Sigmoid colon (tissue), 7 donors: ENCODE measurements around the gene PPDPF. TPM values are rescaled to one million over a fixed set of nuclear protein-coding genes. Genes with fewer than 3 reads are reported as not detected.
A peak's percentile ranks its signal among the peaks of the same experiment; 100 is the strongest.

Experiments
- DNase-seq: peaks from one replicate; pipeline ENCODE4 v3.0.0-alpha.2; 2019
- H3K27ac ChIP-seq, 4 donors: fragments of 200-600 bp; sonication (generic); one replicate each; pipeline ENCODE4 v1.5.1; 2016 to 2019; ENCODE audit warnings: mild to moderate bottlenecking in 1 of 4
- H3K27me3 ChIP-seq, 3 donors: fragments of 200-600 bp; sonication (generic); one replicate each; pipeline ENCODE4 v1.5.1; 2019; ENCODE audit warnings: mild to moderate bottlenecking in 1 of 3
- H3K36me3 ChIP-seq, 4 donors: fragments of 200-600 bp; sonication (generic); one replicate each; pipeline ENCODE4 v1.5.1; 2016 to 2019
- H3K4me1 ChIP-seq, 4 donors: fragments of 200-600 bp; sonication (generic); one replicate each; pipeline ENCODE4 v1.5.1; 2017 to 2019
- H3K4me3 ChIP-seq, 4 donors: fragments of 200-600 bp; sonication (generic); one replicate each; pipeline ENCODE4 v1.5.1; 2017 to 2019; ENCODE audit warnings: mild to moderate bottlenecking in 2 of 4, moderate library complexity in 1 of 4
- H3K9me3 ChIP-seq, 4 donors: fragments of 200-600 bp in 3 of 4; sonication (generic) in 3 of 4; one replicate each; pipeline versions ENCODE4 v1.5.1 to v1.6.1; 2013 to 2019
- EP300 ChIP-seq, 4 donors: sonication (generic); formaldehyde crosslinking; IDR thresholded peaks; one replicate each; pipeline ENCODE4 v1.6.1; 2017; ENCODE audit warnings: antibody characterized with exemption in 4 of 4
- POLR2A ChIP-seq, 2 donors: fragments of 450-650 bp; IDR thresholded peaks; one replicate each; pipeline ENCODE4 v1.6.1; 2016; ENCODE audit warnings: antibody characterized with exemption in 2 of 2, mild to moderate bottlenecking in 2 of 2, moderate library complexity in 2 of 2
- POLR2AphosphoS5 ChIP-seq, 4 donors: sonication (generic); formaldehyde crosslinking; IDR thresholded peaks; one replicate each; pipeline ENCODE4 v1.6.1; 2017; ENCODE audit warnings: antibody characterized with exemption in 4 of 4
- WGBS, 2 donors: extraction: QIAGEN DNeasy Blood & Tissue Kit; methylation state at CpG; one replicate each; pipeline ENCODE4 v1.1.7; 2013; 5-methylcytosine and 5-hydroxymethylcytosine counted together
- intact Hi-C: fragments of 100-400 bp; cut with DNase I; formaldehyde crosslinking; loops from one replicate; pipeline ENCODE4 v1.15.1; 2023
- polyA plus RNA-seq, 3 donors: library from polyadenylated mRNA; stranded (reverse); fragments of 200-250 nt; gene quantifications; one replicate each; pipeline ENCODE4 v1.2.3, GENCODE V29; 2013
- total RNA-seq, 4 donors: library from RNA; depleted of rRNA; stranded (reverse); fragments of >200 nt; gene quantifications; one replicate each; pipeline ENCODE4 v1.1.0, GENCODE V29; 2016
- TF ChIP-seq, protein P1 (sequence below), 4 experiments: fragments of 450-650 bp in 3 of 4; fragments of 200-600 bp in 1 of 4; IDR thresholded peaks; one replicate each; pipeline ENCODE4 v1.5.1; 2016 to 2019; ENCODE audit warnings: antibody characterized with exemption in 4 of 4, mild to moderate bottlenecking in 3 of 4, moderate library complexity in 2 of 4
- donor health status: healthy with polysubstance abuse.
- donor health status: Bipolar disorder and iron deficiency.
- donor health status: healthy.

The PPDPF gene, protein sequence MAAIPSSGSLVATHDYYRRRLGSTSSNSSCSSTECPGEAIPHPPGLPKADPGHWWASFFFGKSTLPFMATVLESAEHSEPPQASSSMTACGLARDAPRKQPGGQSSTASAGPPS
- 100 to 1,000 TPM in 3 of 4 donors, 10 to 100 TPM in 1; 82.8 to 244 (median 146) TPM for total RNA-seq
- 1,000 to 10,000 TPM in 2 of 3 donors, 100 to 1,000 TPM in 1; 658 to 1,688 (median 1,153) TPM for polyA plus RNA-seq

DNA sequence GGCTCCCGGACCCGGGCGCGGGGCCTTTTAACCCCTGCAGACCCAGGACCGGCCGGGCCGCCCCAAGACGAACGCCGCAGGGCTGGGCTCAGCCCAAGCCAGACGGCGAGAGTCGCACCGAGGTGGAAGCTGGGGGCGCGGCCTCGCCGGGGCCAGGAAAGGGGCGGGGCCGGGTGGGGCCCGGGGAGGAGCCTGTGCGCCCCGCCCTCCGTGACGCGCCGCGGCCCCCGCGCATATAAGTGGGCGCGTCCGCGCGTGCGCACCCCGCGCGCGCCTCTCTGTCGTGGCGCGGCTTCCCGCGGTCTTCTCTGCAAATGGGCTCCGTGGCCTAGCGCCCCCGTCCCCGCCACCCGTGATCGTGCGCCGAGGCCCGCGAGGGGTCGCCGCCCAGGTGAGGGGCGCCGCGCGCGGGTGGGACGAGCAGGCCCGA, at the start of gene PPDPF:
Gene PPDPF (plus strand): TSS at position 262 of the 430 bp plus-strand sequence. CDS start 544 bp downstream, outside the sequence.
- peak within 1 kb of the TSS; percentile 89 to 98 (median 94) for H3K27ac ChIP-seq
- intact Hi-C loops: loop anchor here (5.0 kb wide), 2 partner anchors 137 to 452 kb away; partner anchors contain the start of gene RTEL1
- peaks cover 0 to 3% (median 0%) of the 10 kb centered on the region in 4 donors for H3K36me3 ChIP-seq
- no peaks in the 10 kb centered on the region for H3K9me3 ChIP-seq
- no peaks in the 10 kb centered on the region for H3K27me3 ChIP-seq
- TF ChIP-seq POLR2AphosphoS5 (IDR thresholded peaks at IDR 0.05): peak; percentile 96 to 99 (median 97)
- TF ChIP-seq, protein P1, sequence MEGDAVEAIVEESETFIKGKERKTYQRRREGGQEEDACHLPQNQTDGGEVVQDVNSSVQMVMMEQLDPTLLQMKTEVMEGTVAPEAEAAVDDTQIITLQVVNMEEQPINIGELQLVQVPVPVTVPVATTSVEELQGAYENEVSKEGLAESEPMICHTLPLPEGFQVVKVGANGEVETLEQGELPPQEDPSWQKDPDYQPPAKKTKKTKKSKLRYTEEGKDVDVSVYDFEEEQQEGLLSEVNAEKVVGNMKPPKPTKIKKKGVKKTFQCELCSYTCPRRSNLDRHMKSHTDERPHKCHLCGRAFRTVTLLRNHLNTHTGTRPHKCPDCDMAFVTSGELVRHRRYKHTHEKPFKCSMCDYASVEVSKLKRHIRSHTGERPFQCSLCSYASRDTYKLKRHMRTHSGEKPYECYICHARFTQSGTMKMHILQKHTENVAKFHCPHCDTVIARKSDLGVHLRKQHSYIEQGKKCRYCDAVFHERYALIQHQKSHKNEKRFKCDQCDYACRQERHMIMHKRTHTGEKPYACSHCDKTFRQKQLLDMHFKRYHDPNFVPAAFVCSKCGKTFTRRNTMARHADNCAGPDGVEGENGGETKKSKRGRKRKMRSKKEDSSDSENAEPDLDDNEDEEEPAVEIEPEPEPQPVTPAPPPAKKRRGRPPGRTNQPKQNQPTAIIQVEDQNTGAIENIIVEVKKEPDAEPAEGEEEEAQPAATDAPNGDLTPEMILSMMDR (IDR thresholded peaks at IDR 0.05): no peak
- no peak for TF ChIP-seq EP300 (IDR thresholded peaks at IDR 0.05)
- TF ChIP-seq POLR2A (IDR thresholded peaks at IDR 0.05): peak in 1 of 2 donors; percentile 58
- 0 to 1% methylated on average over 64 of the region's 64 CpGs for WGBS, 2 donors
- DNase-seq: peak; percentile 91
- H3K4me1 ChIP-seq: peaks cover 0 to 36% (median 28%) of the 10 kb centered on the region in 4 donors
- peak within 1 kb of the TSS; percentile 69 to 97 (median 94) for H3K4me3 ChIP-seq

DNA sequence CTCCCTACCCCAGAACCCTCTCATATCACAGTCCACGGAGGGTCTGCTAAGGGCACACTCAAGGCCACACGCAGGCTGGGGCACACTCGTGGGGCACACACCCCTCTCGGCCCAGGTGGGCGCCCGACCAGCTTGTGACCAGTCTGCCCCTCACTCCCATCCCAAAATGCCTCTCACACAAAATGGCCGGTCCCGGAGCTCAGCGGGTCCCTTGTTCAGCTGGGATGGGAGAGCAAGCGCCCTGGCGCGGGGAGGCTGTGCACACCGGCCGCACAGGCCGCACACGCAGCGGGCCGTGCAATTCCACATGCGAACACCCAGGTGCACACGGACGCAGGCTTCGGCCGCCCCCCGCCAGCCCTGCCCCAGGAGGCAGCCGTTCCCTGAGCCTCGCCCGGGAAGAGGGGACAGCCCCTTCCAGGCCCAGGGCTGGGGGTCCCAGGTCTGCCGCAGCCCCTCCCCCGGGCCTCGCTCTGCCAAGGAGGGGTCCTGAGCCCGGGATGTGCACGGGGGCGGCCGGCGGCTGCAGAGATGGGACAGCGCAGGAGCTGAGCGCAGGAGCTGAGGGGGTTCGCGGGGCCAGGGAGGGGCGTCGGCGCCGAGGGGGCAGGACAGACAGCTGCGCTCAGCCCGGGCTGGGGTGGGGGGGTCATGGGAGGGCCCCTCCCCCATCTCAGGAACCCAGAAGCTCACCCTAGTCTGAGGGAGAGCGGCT, 49.4 kb upstream of the PPDPF start:
- peaks cover 0 to 13% (median 12%) of the 10 kb centered on the region in 4 donors for H3K4me1 ChIP-seq
- intact Hi-C loops: no loop called here
- DNase-seq: no peak
- no peak overlapping the region for H3K27ac ChIP-seq
- no peaks in the 10 kb centered on the region for H3K9me3 ChIP-seq
- peaks cover 30 to 91% (median 60%) of the 10 kb centered on the region in 3 donors for H3K27me3 ChIP-seq
- 11 to 12% methylated on average over 46 of the region's 46 CpGs for WGBS, 2 donors
- no peak overlapping the region for H3K4me3 ChIP-seq
- no peak for TF ChIP-seq POLR2AphosphoS5 (IDR thresholded peaks at IDR 0.05)
- TF ChIP-seq, protein P1 (IDR thresholded peaks at IDR 0.05): no peak
- TF ChIP-seq POLR2A (IDR thresholded peaks at IDR 0.05): no peak
- TF ChIP-seq EP300 (IDR thresholded peaks at IDR 0.05): no peak
- H3K36me3 ChIP-seq: no peaks in the 10 kb centered on the region

DNA sequence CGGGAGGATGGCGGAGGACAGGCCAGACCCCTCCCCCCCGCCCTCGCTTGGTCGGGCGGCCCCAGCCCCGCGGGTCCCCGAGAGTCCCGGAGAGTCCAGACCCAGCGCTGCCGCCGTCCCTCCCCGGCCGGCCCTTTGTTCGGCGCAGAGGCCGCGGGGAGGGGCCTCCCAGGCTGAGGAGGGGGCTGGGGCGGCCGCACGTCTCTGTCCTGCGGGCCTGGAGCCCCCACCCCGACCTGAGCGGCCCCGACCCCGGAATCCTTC, 48.9 kb upstream of the PPDPF start:
- Histone ChIP-seq H3K4me3 (peak overlapping the region in 1 of 4 donors; percentile 15), H3K36me3 (no peaks in the 10 kb centered on the region), H3K4me1 (peaks cover 0 to 13% (median 12%) of the 10 kb centered on the region in 4 donors), H3K9me3 (no peaks in the 10 kb centered on the region), H3K27ac (no peak overlapping the region), H3K27me3 (peaks cover 30 to 93% (median 62%) of the 10 kb centered on the region in 3 donors)
- TF ChIP-seq POLR2A (IDR thresholded peaks at IDR 0.05) (no peak), EP300 (IDR thresholded peaks at IDR 0.05) (no peak), POLR2AphosphoS5 (IDR thresholded peaks at IDR 0.05) (no peak)
- TF ChIP-seq, protein P1 (IDR thresholded peaks at IDR 0.05): no peak
- intact Hi-C loops: no loop called here
- WGBS, 2 donors: 3% methylated on average over 27 of the region's 27 CpGs
- no peak for DNase-seq

DNA sequence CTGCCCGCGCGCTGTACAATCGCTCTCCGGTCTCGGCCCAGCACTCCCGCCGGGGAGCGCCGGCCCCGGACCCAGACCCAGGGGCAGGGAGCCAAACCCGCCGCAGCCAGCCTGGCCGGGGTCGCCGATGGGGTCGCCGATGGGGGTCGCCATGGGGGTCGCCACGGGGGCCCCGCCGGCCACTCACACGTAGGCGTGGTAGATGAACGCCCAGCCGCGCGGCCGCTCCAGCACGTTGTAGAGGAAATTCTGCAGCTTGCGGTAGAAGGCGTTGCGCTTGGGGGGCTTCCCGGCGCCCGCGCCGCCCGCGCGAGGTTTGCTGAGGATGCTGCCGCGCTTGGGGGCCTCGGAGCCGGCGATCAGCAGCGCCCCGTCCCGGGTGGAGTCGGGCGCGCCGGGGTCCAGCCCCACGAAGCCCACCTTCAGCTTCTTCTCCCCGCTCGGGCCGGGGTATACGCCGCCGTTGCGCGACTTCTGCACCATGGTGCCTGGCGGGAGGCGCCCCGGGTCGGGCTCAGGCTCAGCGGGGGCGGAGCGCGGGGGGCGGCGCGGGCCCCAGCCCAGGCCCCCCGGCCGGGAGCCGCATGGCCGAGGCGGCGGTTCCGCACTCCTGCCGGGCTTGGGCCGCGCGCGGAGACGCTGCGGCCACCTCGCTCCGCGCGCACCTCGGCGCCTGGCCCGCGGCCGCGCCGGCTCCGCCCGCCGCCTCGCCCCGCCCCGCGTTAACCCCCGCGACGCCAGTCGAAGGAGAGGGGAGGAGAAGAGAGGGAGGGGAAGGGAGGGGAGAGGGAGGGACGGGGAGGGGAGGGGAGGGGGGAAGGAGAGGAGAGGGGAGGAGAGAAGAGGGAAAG, 48.4 kb upstream of the PPDPF start, which contains the start of gene KCNQ2:
Gene KCNQ2 (minus strand): TSS at position 675 of the 851 bp plus-strand sequence. CDS start 192 bp downstream, at position 483.
- Histone ChIP-seq H3K36me3 (no peaks in the 10 kb centered on the region), H3K4me3 (peak within 1 kb of the TSS in 1 of 4 donors; percentile 15), H3K4me1 (peaks cover 0 to 13% (median 12%) of the 10 kb centered on the region in 4 donors), H3K27me3 (peaks cover 30 to 94% (median 68%) of the 10 kb centered on the region in 3 donors), H3K9me3 (no peaks in the 10 kb centered on the region), H3K27ac (no peak within 1 kb of the TSS)
- TF ChIP-seq EP300 (IDR thresholded peaks at IDR 0.05) (no peak), POLR2AphosphoS5 (IDR thresholded peaks at IDR 0.05) (no peak), POLR2A (IDR thresholded peaks at IDR 0.05) (no peak)
- TF ChIP-seq, protein P1 (IDR thresholded peaks at IDR 0.05): no peak
- WGBS, 2 donors: 1 to 2% methylated on average over 110 to 111 of the region's 111 CpGs
- intact Hi-C loops: no loop called here
- no peak for DNase-seq
